ENCODE results near the gene PRSS53. TPM values are rescaled to one million over a fixed set of nuclear protein-coding genes. Genes with fewer than 3 reads are reported as not detected.

PRSS53 gene
- total RNA-seq, 1 experiment from 2014 or later, result 3.8 TPM

DNA sequence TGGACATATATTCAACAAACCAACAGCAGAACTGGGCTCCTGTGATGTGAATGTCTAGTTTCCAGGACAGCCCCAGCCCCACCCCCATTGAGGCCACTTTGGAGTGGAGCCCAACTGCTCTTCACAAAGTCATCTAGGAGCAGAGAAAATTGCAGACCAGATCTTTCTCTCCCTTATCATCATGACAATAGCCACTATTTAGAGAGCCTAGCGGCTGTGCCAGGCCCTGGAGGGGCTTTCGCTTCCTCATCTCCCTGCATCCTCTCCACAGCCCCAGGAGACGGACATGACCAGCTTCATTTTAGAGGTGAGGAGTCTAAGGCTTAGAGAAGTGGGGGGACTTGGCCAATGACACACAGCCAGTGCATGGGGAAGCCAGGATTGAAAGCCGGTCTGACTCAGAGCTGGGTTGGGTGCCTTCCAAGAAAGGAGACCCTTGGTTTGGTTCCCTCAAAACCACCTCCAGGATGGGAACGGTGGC lies 45.4 kb upstream of the PRSS53 start:
- Histone ChIP-seq H3K9me3 (ENCODE audit: low read length) (no peaks in the 10 kb centered on the region), H3K79me2 (ENCODE audit: low read length) (no peaks in the 10 kb centered on the region), H3K9me2 (replicated peaks; ENCODE audit: low read length) (no peaks in the 10 kb centered on the region), H3K36me3 (ENCODE audit: low read depth, low read length) (no peaks in the 10 kb centered on the region; the same call in 1 of the 2 replicates), H2AFZ (ENCODE audit: low read length) (no peak overlapping the region), H3K4me1 (ENCODE audit: insufficient read depth, low read length) (peaks cover 37% of the 10 kb centered on the region), H3K4me2 (ENCODE audit: low read length) (peak overlapping the region; percentile 72), H3K9ac (ENCODE audit: low read length) (no peak overlapping the region), H3K4me3 (ENCODE audit: low read length) (no peak overlapping the region), H3F3A (ENCODE audit: low read length, unreplicated experiment) (no peaks in the 10 kb centered on the region), H3K27me3 (ENCODE audit: low read length) (no peaks in the 10 kb centered on the region), H3K27ac (ENCODE audit: low read length) (no peak overlapping the region), H4K20me1 (ENCODE audit: low read length) (no peaks in the 10 kb centered on the region)
- intact Hi-C loops (cut with micrococcal nuclease), result no loop called here
- TF ChIP-seq CTCF (conservative IDR thresholded peaks at IDR 0.05; ENCODE audit: low read depth, low read length) (no peak), EZH2 (IDR thresholded peaks at IDR 0.05; ENCODE audit: low read length, unreplicated experiment) (no peak), EZH2phosphoT487 (IDR thresholded peaks at IDR 0.05; ENCODE audit: borderline replicate concordance, low read length) (no peak)
- BruUV-seq (replicated peaks), result no TSS peak
- ChIA-PET POLR2A (ENCODE audit: unreplicated experiment) (no interaction called here), CTCF (no interaction called here)
- ATAC-seq (no peak), DNase-seq (no peak)

GRCh38 chr16:31133046-31133501 lies 44.3 kb upstream of the PRSS53 start:
- BruUV-seq (replicated peaks), result no TSS peak
- peaks cover 34% of the 10 kb centered on the region for H3K4me1 ChIP-seq (ENCODE audit: insufficient read depth, low read length)
- DNase-seq (no peak), ATAC-seq (no peak)
- intact Hi-C loops (cut with micrococcal nuclease), result no loop called here
- no peak overlapping the region for H3K27ac ChIP-seq (ENCODE audit: low read length)
- H4K20me1 ChIP-seq (ENCODE audit: low read length), result no peaks in the 10 kb centered on the region
- H3K9ac ChIP-seq (ENCODE audit: low read length), result no peak overlapping the region
- no peaks in the 10 kb centered on the region; the same call in 1 of the 2 replicates for H3K36me3 ChIP-seq (ENCODE audit: low read depth, low read length)
- no peak overlapping the region for H3K4me3 ChIP-seq (ENCODE audit: low read length)
- no peaks in the 10 kb centered on the region for H3K27me3 ChIP-seq (ENCODE audit: low read length)
- CTCF ChIA-PET, result no interaction called here
- no peak overlapping the region for H2AFZ ChIP-seq (ENCODE audit: low read length)
- no peaks in the 10 kb centered on the region for H3K9me3 ChIP-seq (ENCODE audit: low read length)
- H3F3A ChIP-seq (ENCODE audit: low read length, unreplicated experiment), result no peaks in the 10 kb centered on the region
- POLR2A ChIA-PET (ENCODE audit: unreplicated experiment), result no interaction called here
- no peaks in the 10 kb centered on the region for H3K9me2 ChIP-seq (replicated peaks; ENCODE audit: low read length)
- TF ChIP-seq EZH2 (IDR thresholded peaks at IDR 0.05; ENCODE audit: low read length, unreplicated experiment), result no peak
- TF ChIP-seq CTCF (conservative IDR thresholded peaks at IDR 0.05; ENCODE audit: low read depth, low read length), result no peak
- TF ChIP-seq EZH2phosphoT487 (IDR thresholded peaks at IDR 0.05; ENCODE audit: borderline replicate concordance, low read length), result no peak
- H3K4me2 ChIP-seq (ENCODE audit: low read length), result no peak overlapping the region
- no peaks in the 10 kb centered on the region for H3K79me2 ChIP-seq (ENCODE audit: low read length)

DNA sequence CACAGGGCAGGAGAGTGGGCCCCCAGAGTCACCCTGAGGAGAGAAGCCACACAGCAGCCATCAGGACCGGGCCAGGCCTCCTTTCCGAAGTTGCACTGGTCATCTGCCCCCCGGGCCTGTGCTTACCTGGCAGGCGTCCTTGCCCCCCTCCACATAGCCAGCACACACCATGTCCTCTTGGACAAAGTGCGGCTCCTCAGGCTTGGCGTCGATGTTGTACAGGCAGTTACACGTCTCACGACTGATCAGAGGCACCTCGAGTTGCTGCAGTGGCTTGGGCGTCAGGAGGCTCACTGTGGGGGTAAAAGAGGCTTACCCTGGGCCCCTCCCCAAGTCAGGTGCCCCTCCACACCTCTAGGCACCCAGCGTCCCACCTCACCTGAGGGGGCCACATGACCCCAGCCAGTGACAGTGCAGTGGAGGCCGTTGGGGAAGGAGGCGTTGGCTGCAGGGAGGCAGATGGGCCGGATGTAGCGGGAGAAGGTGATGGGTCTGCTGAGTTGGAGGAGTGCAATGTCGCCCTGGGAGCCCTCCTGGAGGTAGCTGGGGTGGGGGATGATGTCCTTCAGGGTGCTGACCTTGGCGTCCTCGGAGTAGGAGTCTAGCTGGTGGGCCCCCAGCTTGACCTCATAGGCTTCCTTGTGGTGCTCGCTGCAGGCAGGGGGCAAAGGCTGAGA lies 43.7 kb upstream of the PRSS53 start:
- BruUV-seq (replicated peaks), result no TSS peak
- H3K4me2 ChIP-seq (ENCODE audit: low read length), result no peak overlapping the region
- POLR2A ChIA-PET (ENCODE audit: unreplicated experiment), result no interaction called here
- CTCF ChIA-PET, result no interaction called here
- intact Hi-C loops (cut with micrococcal nuclease), result no loop called here
- no peaks in the 10 kb centered on the region for H4K20me1 ChIP-seq (ENCODE audit: low read length)
- H3K27ac ChIP-seq (ENCODE audit: low read length), result no peak overlapping the region
- ATAC-seq (no peak), DNase-seq (no peak)
- no peaks in the 10 kb centered on the region for H3K9me3 ChIP-seq (ENCODE audit: low read length)
- H3K27me3 ChIP-seq (ENCODE audit: low read length), result no peaks in the 10 kb centered on the region
- H3K4me1 ChIP-seq (ENCODE audit: insufficient read depth, low read length), result peaks cover 34% of the 10 kb centered on the region
- H3K9me2 ChIP-seq (replicated peaks; ENCODE audit: low read length), result no peaks in the 10 kb centered on the region
- H3K79me2 ChIP-seq (ENCODE audit: low read length), result no peaks in the 10 kb centered on the region
- no peaks in the 10 kb centered on the region; the same call in 1 of the 2 replicates for H3K36me3 ChIP-seq (ENCODE audit: low read depth, low read length)
- no peak overlapping the region for H2AFZ ChIP-seq (ENCODE audit: low read length)
- H3K9ac ChIP-seq (ENCODE audit: low read length), result no peak overlapping the region
- TF ChIP-seq EZH2phosphoT487 (IDR thresholded peaks at IDR 0.05; ENCODE audit: borderline replicate concordance, low read length) (no peak), EZH2 (IDR thresholded peaks at IDR 0.05; ENCODE audit: low read length, unreplicated experiment) (no peak), CTCF (conservative IDR thresholded peaks at IDR 0.05; ENCODE audit: low read depth, low read length) (no peak)
- H3K4me3 ChIP-seq (ENCODE audit: low read length), result no peak overlapping the region
- H3F3A ChIP-seq (ENCODE audit: low read length, unreplicated experiment), result no peaks in the 10 kb centered on the region
